ENCODE results near the gene PRR30. TPM values are rescaled to one million over a fixed set of nuclear protein-coding genes. Genes with fewer than 3 reads are reported as not detected.

The PRR30 gene
- total RNA-seq, 1 experiment from 2014 or later: not detected

DNA sequence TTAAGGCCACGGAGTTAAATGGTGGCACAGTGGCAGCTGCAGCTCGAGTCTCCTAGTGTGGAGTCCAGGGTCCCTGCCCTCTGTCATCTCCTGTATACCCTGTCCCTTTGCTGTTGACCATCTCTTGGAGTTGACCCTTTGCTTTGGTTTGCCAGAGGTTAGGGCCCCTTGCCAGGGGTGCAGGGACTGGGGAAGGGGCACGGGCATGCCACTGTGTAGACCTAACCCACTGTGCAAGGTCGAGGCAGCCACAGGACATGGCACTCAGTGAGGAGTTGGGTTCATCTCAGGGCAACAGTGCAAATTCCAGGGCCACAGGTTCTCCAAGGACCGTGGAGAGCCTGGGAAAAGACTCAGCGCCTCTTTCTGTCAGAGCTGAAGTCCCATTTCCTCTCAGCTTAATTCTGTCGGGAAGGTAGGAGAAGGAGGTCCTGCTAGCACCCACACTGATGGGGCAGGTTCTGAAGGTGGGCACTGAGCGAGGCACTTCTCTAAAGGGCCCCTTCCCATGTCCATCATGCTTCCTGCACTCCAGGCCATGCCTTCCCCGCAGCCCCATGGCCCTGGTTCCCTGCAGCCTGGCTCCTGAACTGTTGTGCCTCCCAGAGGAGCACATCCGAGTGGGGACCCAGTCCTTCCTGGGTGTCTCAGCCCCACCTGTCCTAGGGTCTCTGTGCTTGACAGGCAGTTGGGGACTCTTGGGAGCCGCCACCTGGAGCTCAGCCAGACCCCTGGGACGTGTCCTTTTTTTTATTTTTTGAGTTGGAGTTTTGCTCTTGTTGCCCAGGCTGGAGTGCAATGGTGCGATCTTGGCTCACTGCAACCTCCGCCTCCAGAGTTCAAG, 49.9 kb downstream of the PRR30 start (continued):
- TF ChIP-seq, protein P1, sequence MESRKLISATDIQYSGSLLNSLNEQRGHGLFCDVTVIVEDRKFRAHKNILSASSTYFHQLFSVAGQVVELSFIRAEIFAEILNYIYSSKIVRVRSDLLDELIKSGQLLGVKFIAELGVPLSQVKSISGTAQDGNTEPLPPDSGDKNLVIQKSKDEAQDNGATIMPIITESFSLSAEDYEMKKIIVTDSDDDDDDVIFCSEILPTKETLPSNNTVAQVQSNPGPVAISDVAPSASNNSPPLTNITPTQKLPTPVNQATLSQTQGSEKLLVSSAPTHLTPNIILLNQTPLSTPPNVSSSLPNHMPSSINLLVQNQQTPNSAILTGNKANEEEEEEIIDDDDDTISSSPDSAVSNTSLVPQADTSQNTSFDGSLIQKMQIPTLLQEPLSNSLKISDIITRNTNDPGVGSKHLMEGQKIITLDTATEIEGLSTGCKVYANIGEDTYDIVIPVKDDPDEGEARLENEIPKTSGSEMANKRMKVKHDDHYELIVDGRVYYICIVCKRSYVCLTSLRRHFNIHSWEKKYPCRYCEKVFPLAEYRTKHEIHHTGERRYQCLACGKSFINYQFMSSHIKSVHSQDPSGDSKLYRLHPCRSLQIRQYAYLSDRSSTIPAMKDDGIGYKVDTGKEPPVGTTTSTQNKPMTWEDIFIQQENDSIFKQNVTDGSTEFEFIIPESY (IDR thresholded peaks at IDR 0.05; ENCODE audit: extremely low read depth, insufficient replicate concordance, low read length): no peak
- TF ChIP-seq EGR1 (IDR thresholded peaks at IDR 0.05; ENCODE audit: low read depth): no peak

DNA sequence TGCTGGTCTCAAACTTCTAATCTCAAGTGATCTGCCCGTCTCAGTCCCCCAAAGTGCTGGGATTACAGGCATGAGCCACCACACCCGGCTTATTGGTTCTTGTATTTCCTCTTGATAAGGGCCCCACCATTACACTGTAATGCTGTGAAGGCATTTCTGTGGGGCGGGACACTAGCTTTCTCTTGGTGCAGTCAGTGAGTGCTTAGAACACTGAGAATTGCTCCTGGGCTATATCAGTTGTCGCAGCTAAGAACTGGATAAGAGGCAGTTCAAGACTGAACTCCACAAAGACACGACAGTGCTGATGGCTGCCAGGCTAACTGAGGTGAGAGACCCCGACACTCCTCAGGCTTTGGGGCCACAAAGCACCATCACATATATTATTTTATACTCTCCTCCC, 50.6 kb downstream of the PRR30 start:
- intact Hi-C loops (cut with micrococcal nuclease): no loop called here
- no peaks in the 10 kb centered on the region for H3K79me2 ChIP-seq (ENCODE audit: insufficient read depth, low read length)
- TF ChIP-seq YY1 (IDR thresholded peaks at IDR 0.05; ENCODE audit: extremely low read depth, insufficient replicate concordance, low read depth, low read length) (no peak), EZH2 (IDR thresholded peaks at IDR 0.05) (no peak), JUND (IDR thresholded peaks at IDR 0.05) (no peak), SIN3A (IDR thresholded peaks at IDR 0.05; ENCODE audit: low read depth) (no peak), CBX3 (IDR thresholded peaks at IDR 0.05; ENCODE audit: low read depth) (no peak), SRF (IDR thresholded peaks at IDR 0.05; ENCODE audit: low read depth) (no peak), ELF1 (IDR thresholded peaks at IDR 0.05; ENCODE audit: borderline replicate concordance, low read depth) (no peak), EGR1 (IDR thresholded peaks at IDR 0.05; ENCODE audit: low read depth) (no peak), FOSL1 (IDR thresholded peaks at IDR 0.05; ENCODE audit: low read depth) (no peak), ZFX (IDR thresholded peaks at IDR 0.05) (no peak), REST (IDR thresholded peaks at IDR 0.05; ENCODE audit: low read depth) (no peak), TCF7L2 (IDR thresholded peaks at IDR 0.05; ENCODE audit: borderline replicate concordance, extremely low read depth, insufficient read depth, insufficient read length) (no peak), POLR2AphosphoS5 (IDR thresholded peaks at IDR 0.05; ENCODE audit: low read depth, low read length) (no peak), EZH2phosphoT487 (IDR thresholded peaks at IDR 0.05; ENCODE audit: borderline replicate concordance) (no peak)
- TF ChIP-seq, protein P2, sequence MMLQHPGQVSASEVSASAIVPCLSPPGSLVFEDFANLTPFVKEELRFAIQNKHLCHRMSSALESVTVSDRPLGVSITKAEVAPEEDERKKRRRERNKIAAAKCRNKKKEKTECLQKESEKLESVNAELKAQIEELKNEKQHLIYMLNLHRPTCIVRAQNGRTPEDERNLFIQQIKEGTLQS (IDR thresholded peaks at IDR 0.05): no peak
- TF ChIP-seq, protein P1 (IDR thresholded peaks at IDR 0.05; ENCODE audit: extremely low read depth, insufficient replicate concordance, low read length): no peak

More for the DNA sequence above, 50.6 kb downstream of the PRR30 start:
- Histone ChIP-seq H3K4me3 (replicated peaks in 1 of 2; ENCODE audit: low read depth in 1 of 2, low read length in 2 of 2) (no peak overlapping the region), H2AFZ (ENCODE audit: low read depth, low read length, poor library complexity, severe bottlenecking) (no peak overlapping the region), H4K20me1 (ENCODE audit: insufficient read depth) (no peaks in the 10 kb centered on the region), H3K9me2 (ENCODE audit: insufficient read depth) (no peaks in the 10 kb centered on the region), H3K27ac (ENCODE audit: low read depth, low read length) (no peak overlapping the region), H3K36me3 (ENCODE audit: control insufficient read depth in 1 of 2, insufficient read depth in 2 of 2, low read length in 2 of 2) (no peaks in the 10 kb centered on the region), H3K9ac (ENCODE audit: low read length) (no peak overlapping the region), H3K9me3 (ENCODE audit: control insufficient read depth in 1 of 2, insufficient read depth in 1 of 2, low read depth in 1 of 2, low read length in 2 of 2) (no peaks in the 10 kb centered on the region), H3K4me1 (ENCODE audit: control insufficient read depth in 1 of 2, insufficient read depth in 2 of 2, low read length in 2 of 2) (peaks cover 5 to 26% of the 10 kb centered on the region in 2 experiments), H3K27me3 (ENCODE audit: insufficient read depth, low read length) (no peaks in the 10 kb centered on the region), H3K4me2 (ENCODE audit: low read length) (no peak overlapping the region)
- ChIA-PET RAD21 (ENCODE audit: low non-redundant PET in 1 of 2, low total read pairs in 2 of 2, uncharacterized antibody in 2 of 2, unreplicated experiment in 2 of 2) (no interaction called here), POLR2A (no interaction called here), CTCF (interaction anchor here (0.8 to 2.6 kb wide), 3 partner anchors 103 to 214 kb away, joined by 5 to 10 read pairs (median 7); no protein-coding TSS in a partner anchor)
- DNase-seq (ENCODE audit: low read depth, low spot score) (no peak), ATAC-seq (no peak)
- no TSS peak for BruUV-seq (replicated peaks)

All from HCT116 (cell line).